Bronchial epithelial cell (primary cell): Measurements from ENCODE around the gene NHS. TPM values are rescaled to one million over a fixed set of nuclear protein-coding genes. Genes with fewer than 3 reads are reported as not detected.

Experiments
- DNase-seq: peaks from one replicate; pipeline ENCODE4 v3.0.0-alpha.2; 2010; ENCODE audit warnings: low read depth
- FAIRE-seq: peaks from 2 replicates; lab custom pipeline; 2011; peaks lifted over from hg19 to GRCh38; lab: Jason Lieb, UNC
- H3K27me3 ChIP-seq: 2 replicates; pipeline ENCODE4 v1.5.1; 2011; ENCODE audit warnings: low read length; ENCODE audit not compliant: control insufficient read depth, insufficient read depth
- H3K36me3 ChIP-seq: 2 replicates; pipeline ENCODE4 v1.5.1; 2011; ENCODE audit warnings: low read length; ENCODE audit not compliant: control insufficient read depth, insufficient read depth
- H3K4me3 ChIP-seq: 2 replicates; pipeline ENCODE4 v1.5.1; 2011; ENCODE audit warnings: mild to moderate bottlenecking, low read depth, low read length, control low read depth
- CTCF ChIP-seq: IDR thresholded peaks from 2 replicates; pipeline ENCODE4 v1.5.1; 2011; ENCODE audit warnings: mild to moderate bottlenecking, moderate library complexity, low read length, control low read depth, inconsistent platforms; ENCODE audit not compliant: insufficient read depth, severe bottlenecking
- total RNA-seq: library from RNA; depleted of rRNA; stranded (reverse); fragments of >200 nt; gene quantifications from 2 replicates; pipeline ENCODE4 v1.2.1, GENCODE V29; 2014

The NHS gene
- total RNA-seq, 1 donor from 2014 or later = 0.79 TPM

DNA sequence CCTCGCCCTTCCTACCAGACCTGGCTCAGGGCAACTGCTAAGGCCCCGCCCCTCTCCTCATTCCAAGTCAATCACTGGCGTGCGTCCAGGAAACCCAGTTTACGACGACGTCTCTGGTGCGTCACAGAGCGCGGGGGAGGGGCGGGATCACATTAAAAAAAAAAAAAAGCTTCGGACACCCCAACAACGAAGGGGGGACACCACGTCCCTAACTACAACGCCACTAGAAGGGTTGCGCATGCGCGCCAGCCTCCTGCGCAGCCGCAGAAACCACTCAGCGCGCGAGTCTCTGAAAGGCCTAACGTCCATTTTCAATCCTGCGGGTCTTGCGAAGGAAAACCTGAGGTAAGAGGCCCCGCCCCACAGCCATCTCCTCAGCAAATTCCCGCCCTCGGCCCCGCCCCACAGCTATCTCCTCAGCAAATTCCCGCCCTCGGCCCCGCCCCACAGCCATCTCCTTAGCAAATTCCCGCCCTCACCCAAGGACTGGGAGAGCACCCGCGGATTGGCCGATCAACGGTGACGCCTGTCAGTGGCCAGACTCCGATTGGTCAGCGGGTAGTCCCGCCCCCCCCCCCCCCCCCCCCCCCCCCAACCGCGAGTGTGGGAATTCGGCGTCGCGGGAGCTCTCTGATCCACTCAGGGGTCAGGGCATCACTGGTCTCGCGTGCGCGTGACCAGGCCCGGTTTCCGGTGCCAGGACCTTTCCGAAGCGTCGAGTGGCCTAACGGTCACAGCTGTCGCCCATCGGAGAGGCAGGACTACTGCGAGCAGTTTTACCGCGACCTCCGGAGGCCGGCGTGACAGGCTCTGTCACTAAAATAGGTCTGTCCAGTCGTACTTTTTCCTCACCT lies 362.1 kb downstream of the NHS start, which contains the start of gene SCML1:
TSS of gene SCML1 (plus strand) at position 638 of the 854 bp plus-strand sequence. CDS start 6,694 bp downstream, outside the sequence.
- TF ChIP-seq CTCF = no peak
- DNase-seq = peak; percentile 89
- Histone ChIP-seq H3K27me3 (no peaks in the 10 kb centered on the region), H3K36me3 (no peaks in the 10 kb centered on the region), H3K4me3 (peak within 1 kb of the TSS; percentile 54)
- no peak for FAIRE-seq

GRCh38 chrX:17737710-17737985 lies 362.6 kb downstream of the NHS start:
- DNase-seq = no peak
- Histone ChIP-seq H3K27me3 (no peaks in the 10 kb centered on the region), H3K36me3 (no peaks in the 10 kb centered on the region), H3K4me3 (peak overlapping the region; percentile 54)
- no peak for TF ChIP-seq CTCF
- FAIRE-seq = no peak

- DNase-seq (peak; percentile 24), FAIRE-seq (no peak)
- Histone ChIP-seq H3K36me3 (no peaks in the 10 kb centered on the region), H3K4me3 (peak overlapping the region; percentile 54), H3K27me3 (no peaks in the 10 kb centered on the region)
- TF ChIP-seq CTCF = no peak
Measured at GRCh38 chrX:17737986-17738713, 363.1 kb downstream of the NHS start.

GRCh38 chrX:17738737-17739535 lies 363.9 kb downstream of the NHS start:
- Histone ChIP-seq H3K4me3 (peak overlapping the region; percentile 54), H3K36me3 (no peaks in the 10 kb centered on the region), H3K27me3 (no peaks in the 10 kb centered on the region)
- TF ChIP-seq CTCF = no peak
- DNase-seq (no peak), FAIRE-seq (no peak)

GRCh38 chrX:17740137-17741122 lies 365.4 kb downstream of the NHS start:
- FAIRE-seq = no peak
- DNase-seq = no peak
- TF ChIP-seq CTCF = no peak
- Histone ChIP-seq H3K4me3 (no peak overlapping the region), H3K27me3 (no peaks in the 10 kb centered on the region), H3K36me3 (no peaks in the 10 kb centered on the region)
